ENCODE results near the gene MLH3. TPM values are rescaled to one million over a fixed set of nuclear protein-coding genes. Genes with fewer than 3 reads are reported as not detected.

Gene MLH3
- total RNA-seq, 1 donor from 2014 or later: 33.2 TPM

DNA sequence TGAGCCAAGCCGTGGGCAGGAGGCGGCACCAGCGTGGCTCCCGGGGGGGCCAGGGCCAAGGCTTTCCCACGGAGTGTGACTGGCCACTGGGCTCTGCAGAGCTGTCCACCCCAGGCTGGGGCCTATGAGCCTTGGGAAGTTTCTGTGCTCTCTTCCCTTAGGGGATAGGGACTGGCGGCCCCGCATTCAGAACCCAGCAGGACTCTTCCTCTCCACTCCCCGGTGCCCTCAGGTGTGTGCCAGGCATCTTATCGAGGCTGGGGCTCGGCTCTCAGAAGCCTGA lies 66.3 kb downstream of the MLH3 start:
- no peak for DNase-seq (ENCODE audit: low spot score)

DNA sequence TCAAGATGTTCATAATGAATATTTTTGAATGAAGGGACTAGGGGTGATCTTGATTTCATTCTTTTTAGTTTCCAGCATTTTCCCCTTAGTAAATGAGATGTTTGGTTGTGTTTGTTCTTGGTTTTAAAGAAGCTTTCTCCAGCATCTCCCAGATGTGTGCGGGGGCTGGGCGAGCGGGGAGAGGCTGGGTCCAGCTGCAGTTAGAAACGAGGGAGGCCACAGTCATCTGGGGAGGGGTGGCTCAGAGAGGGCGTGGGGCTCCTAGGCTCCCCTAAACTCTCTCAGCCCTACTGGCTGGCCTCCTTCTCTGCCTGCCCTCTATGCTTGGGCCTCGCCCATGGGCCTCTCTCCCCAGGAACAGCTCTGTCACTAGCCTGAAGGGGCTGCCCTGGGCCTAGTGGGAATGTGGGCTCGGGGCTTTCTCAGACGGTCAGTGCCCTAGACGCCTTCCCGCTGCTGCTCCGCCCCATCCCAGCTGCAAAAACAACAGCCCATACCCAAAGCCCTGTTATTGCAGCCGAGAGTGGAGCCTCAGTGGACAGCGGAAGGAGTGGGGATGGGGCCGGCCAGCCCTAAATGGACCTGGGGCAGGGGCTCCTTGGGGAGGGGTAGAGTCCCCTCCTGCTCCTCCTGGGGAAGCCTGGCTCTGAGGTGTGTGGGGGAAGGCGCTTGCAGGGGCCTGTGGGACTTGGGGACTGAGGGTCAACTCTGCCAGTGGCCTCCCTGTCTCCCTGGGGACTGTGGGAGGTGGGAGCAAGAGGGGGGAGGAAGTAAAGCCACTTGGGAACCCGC lies 66.8 kb downstream of the MLH3 start:
- DNase-seq (ENCODE audit: low spot score): no peak

- no peak for DNase-seq (ENCODE audit: low spot score)
Observed at GRCh38 chr14:74983343-74983742, 67.9 kb downstream of the MLH3 start.

DNA sequence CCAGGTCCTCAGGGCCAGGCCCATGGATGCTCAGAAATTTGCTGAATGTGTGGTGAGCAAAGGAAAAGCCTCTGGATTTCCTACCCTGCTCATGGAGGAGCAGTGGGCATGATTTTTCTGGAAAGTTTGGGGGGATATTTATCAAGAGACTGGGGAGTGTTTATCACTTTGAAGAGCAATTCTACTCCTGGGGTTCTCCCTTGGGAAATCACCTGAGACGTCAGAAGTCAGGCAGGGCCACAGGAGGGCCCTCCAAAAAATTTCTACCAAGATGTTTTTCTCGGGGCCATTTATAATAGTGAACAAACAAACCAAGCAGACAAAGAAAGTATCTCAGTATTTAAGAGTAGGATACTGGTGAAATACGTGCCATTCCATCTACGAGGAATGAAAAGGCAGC lies 68.6 kb downstream of the MLH3 start:
- no peak for DNase-seq (ENCODE audit: low spot score)

GRCh38 chr14:74981833-74982232 lies 69.4 kb downstream of the MLH3 start:
- no peak for DNase-seq (ENCODE audit: low spot score)

DNA sequence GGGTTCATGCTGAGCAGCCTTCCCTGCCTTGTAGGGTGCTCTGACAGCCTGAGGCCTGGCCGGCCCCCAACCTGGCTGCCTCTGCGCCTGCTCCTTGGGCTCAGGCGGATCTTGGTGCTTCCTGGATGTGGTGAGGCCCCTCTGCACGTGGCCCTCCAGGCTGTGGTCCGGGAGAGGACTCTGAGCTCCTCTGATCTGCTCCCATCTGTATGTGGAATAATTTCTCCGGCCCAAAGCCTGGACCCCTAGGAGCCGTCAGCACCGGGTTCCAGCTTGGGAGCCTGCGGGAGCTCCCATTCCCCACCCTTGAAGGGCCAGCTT lies 69.8 kb downstream of the MLH3 start:
- DNase-seq (ENCODE audit: low spot score): no peak

GRCh38 chr14:74980731-74981461 lies 70.4 kb downstream of the MLH3 start:
- DNase-seq (ENCODE audit: low spot score): no peak

DNA sequence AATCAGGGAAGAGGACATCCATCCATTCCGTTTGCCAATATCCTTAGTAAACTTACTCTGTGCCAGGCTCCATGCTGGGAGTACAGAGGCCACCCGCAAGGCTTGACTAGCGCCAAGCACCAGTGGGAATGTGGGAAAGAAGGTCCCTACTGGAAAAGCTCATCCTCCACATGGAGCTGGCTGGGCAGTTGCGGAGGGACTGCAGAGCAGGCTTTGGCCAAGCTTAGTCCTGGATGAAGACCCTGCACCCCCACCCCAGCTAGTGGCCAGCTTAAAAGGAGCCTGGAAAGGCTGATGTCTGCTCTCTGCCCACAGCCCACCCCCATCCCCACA lies 70.9 kb downstream of the MLH3 start:
- no peak for DNase-seq (ENCODE audit: low spot score)

- no peak for DNase-seq (ENCODE audit: low spot score)
Observed at GRCh38 chr14:74979442-74980397, 71.5 kb downstream of the MLH3 start.

GRCh38 chr14:74979029-74979428 lies 72.2 kb downstream of the MLH3 start:
- DNase-seq (ENCODE audit: low spot score): no peak

DNA sequence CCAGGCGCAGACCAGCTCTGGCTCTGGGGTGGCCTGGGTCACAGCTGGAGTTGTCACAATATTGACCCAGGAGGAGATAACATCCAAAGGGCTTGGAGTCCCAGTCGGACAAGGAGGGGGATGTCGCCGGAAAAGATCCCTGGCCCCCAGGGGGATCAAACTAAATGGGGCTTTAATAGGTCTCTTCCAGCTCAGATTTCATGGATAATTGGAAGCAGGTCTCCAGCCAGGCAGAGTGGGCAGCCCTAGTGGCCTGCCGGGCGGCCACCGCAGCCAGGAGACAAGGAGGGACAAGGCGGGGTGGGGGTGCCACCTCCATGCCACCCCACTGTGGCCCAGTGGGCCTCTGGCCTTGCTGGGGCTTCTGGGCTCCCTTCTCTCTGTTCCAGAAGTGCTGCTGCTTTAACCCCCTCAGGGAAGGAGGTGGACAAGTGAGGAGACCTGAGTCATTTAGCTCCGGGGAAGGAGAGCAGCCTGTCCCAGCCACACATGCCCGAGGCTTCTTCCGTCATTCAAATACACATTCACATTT lies 72.8 kb downstream of the MLH3 start:
- DNase-seq (ENCODE audit: low spot score): no peak

- no peak for DNase-seq (ENCODE audit: low spot score)
Observed at GRCh38 chr14:74977901-74978385, 73.3 kb downstream of the MLH3 start.

DNA sequence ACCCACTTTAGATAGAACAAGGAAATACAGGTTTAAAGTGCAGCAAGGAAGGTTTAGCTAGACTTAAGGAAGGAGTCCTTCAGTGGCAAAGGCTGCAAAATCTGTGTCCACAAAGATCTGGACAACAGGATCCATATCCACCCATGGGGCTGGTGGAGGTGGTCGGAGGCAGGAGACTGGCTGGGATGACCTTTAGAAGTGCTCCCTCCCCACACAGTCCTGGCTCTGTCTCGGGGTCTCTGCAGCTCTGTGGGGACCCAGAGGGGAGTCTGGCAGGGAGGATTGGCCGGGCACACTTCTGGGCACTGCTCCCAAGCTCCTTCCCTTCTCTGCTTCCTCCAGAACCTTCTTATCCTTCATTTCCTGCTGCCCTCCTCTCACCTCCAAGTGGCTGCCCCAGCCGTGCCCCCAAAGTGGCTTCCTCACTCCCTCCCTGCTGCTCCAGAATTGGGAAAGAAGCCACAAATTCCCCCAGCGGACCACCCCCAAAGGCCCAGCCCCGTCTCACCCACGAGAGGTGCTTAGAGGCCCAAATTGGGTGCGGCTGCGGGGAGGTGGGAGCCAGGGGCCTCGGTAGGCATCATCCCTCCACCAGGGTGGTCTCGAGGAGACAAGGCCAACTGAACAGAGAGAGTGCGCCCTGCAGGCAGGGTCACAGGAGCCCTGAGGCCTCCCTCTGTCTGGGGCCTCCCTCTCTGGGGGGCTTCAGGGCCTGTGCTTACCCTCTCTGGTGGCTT lies 73.9 kb downstream of the MLH3 start:
- no peak for DNase-seq (ENCODE audit: low spot score)

- no peak for DNase-seq (ENCODE audit: low spot score)
Observed at GRCh38 chr14:74976264-74977113, 74.8 kb downstream of the MLH3 start.

GRCh38 chr14:74975059-74975810 lies 76.0 kb downstream of the MLH3 start:
- peak; percentile 40 for DNase-seq (ENCODE audit: low spot score)

- no peak for DNase-seq (ENCODE audit: low spot score)
Observed at GRCh38 chr14:74974364-74975058, 76.8 kb downstream of the MLH3 start.

- DNase-seq (ENCODE audit: low spot score): no peak
Observed at GRCh38 chr14:74973905-74974363, 77.3 kb downstream of the MLH3 start.

GRCh38 chr14:74973003-74973653 lies 78.1 kb downstream of the MLH3 start:
- peak; percentile 41 for DNase-seq (ENCODE audit: low spot score)

DNA sequence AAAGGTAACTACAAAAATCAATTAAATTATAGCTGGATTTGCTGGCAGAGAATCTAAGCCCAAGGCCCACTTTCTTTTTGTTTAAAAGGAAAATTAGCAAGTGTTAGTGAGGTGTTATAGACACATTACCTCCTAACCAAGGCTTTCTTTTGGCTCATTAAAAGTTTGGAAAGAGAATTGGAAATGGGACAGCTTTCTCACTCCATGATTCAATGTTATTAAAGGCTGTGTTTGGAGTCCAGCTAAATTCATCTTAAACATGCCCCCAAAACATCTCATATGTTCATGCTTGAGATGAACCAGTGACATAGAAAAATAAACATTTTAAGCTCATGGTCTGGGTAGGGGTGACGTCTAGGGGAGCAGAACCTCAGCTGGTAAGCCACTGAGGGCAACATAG lies 82.5 kb downstream of the MLH3 start:
- no peak for DNase-seq (ENCODE audit: low spot score)
